ENCODE results near the gene TSPAN14.

- TF ChIP-seq POLR2A (IDR thresholded peaks at IDR 0.05; ENCODE audit: extremely low read depth, insufficient read length) = no peak
- TF ChIP-seq, protein P1, sequence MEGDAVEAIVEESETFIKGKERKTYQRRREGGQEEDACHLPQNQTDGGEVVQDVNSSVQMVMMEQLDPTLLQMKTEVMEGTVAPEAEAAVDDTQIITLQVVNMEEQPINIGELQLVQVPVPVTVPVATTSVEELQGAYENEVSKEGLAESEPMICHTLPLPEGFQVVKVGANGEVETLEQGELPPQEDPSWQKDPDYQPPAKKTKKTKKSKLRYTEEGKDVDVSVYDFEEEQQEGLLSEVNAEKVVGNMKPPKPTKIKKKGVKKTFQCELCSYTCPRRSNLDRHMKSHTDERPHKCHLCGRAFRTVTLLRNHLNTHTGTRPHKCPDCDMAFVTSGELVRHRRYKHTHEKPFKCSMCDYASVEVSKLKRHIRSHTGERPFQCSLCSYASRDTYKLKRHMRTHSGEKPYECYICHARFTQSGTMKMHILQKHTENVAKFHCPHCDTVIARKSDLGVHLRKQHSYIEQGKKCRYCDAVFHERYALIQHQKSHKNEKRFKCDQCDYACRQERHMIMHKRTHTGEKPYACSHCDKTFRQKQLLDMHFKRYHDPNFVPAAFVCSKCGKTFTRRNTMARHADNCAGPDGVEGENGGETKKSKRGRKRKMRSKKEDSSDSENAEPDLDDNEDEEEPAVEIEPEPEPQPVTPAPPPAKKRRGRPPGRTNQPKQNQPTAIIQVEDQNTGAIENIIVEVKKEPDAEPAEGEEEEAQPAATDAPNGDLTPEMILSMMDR (IDR thresholded peaks at IDR 0.05; ENCODE audit: low read depth, low read length) = no peak
These were observed 83.1 kb downstream of the TSPAN14 start for GRCh38 chr10:80537086-80537735.

All from NB4 (cell line).